IPS-15b (cell line): ENCODE measurements around the gene PAGE4.

ENCODE experiments used
- H3K27me3 ChIP-seq: one replicate; pipeline ENCODE4 v1.6.1; 2013; ENCODE audit warnings: low read length; ENCODE audit not compliant: control insufficient read depth, insufficient read depth
- H3K36me3 ChIP-seq: one replicate; pipeline ENCODE4 v1.6.1; 2013; ENCODE audit warnings: low read length; ENCODE audit not compliant: control insufficient read depth, insufficient read depth
- H3K4me1 ChIP-seq: one replicate; pipeline ENCODE4 v1.6.1; 2013; ENCODE audit warnings: mild to moderate bottlenecking, low read length; ENCODE audit not compliant: control insufficient read depth, insufficient read depth
- H3K4me3 ChIP-seq: one replicate; pipeline ENCODE4 v1.5.1; 2013; ENCODE audit warnings: low read depth, low read length
- H3K9ac ChIP-seq: one replicate; pipeline ENCODE4 v1.6.1; 2013; ENCODE audit warnings: low read depth, mild to moderate bottlenecking, low read length
- H3K9me3 ChIP-seq: one replicate; pipeline ENCODE4 v1.6.1; 2013; ENCODE audit warnings: mild to moderate bottlenecking, low read length; ENCODE audit not compliant: control insufficient read depth, insufficient read depth

PAGE4 gene

GRCh38 chrX:49845701-49846403, 16.7 kb downstream of the PAGE4 start:
- no peak overlapping the region for H3K4me3 ChIP-seq
- no peaks in the 10 kb centered on the region for H3K4me1 ChIP-seq
- H3K9ac ChIP-seq = no peak overlapping the region
- no peaks in the 10 kb centered on the region for H3K27me3 ChIP-seq
- no peaks in the 10 kb centered on the region for H3K9me3 ChIP-seq
- H3K36me3 ChIP-seq = no peaks in the 10 kb centered on the region

GRCh38 chrX:49846522-49846921, 17.4 kb downstream of the PAGE4 start:
- Histone ChIP-seq H3K9me3 (no peaks in the 10 kb centered on the region), H3K4me1 (no peaks in the 10 kb centered on the region), H3K36me3 (no peaks in the 10 kb centered on the region), H3K27me3 (no peaks in the 10 kb centered on the region), H3K9ac (no peak overlapping the region), H3K4me3 (no peak overlapping the region)

GRCh38 chrX:49848275-49848674, 19.2 kb downstream of the PAGE4 start:
- H3K27me3 ChIP-seq = no peaks in the 10 kb centered on the region
- H3K4me1 ChIP-seq = no peaks in the 10 kb centered on the region
- H3K4me3 ChIP-seq = no peak overlapping the region
- H3K36me3 ChIP-seq = no peaks in the 10 kb centered on the region
- H3K9ac ChIP-seq = no peak overlapping the region
- H3K9me3 ChIP-seq = no peaks in the 10 kb centered on the region

GRCh38 chrX:49850028-49850427, 20.9 kb downstream of the PAGE4 start:
- no peaks in the 10 kb centered on the region for H3K4me1 ChIP-seq
- no peaks in the 10 kb centered on the region for H3K27me3 ChIP-seq
- no peaks in the 10 kb centered on the region for H3K9me3 ChIP-seq
- no peak overlapping the region for H3K9ac ChIP-seq
- H3K4me3 ChIP-seq = no peak overlapping the region
- H3K36me3 ChIP-seq = no peaks in the 10 kb centered on the region

- Histone ChIP-seq H3K27me3 (no peaks in the 10 kb centered on the region), H3K36me3 (no peaks in the 10 kb centered on the region), H3K9ac (no peak overlapping the region), H3K4me1 (no peaks in the 10 kb centered on the region), H3K9me3 (no peaks in the 10 kb centered on the region), H3K4me3 (no peak overlapping the region)
Measured at GRCh38 chrX:49853661-49854060, 24.6 kb downstream of the PAGE4 start.

- no peaks in the 10 kb centered on the region for H3K9me3 ChIP-seq
- no peaks in the 10 kb centered on the region for H3K36me3 ChIP-seq
- no peaks in the 10 kb centered on the region for H3K4me1 ChIP-seq
- H3K27me3 ChIP-seq = no peaks in the 10 kb centered on the region
- H3K4me3 ChIP-seq = no peak overlapping the region
- H3K9ac ChIP-seq = no peak overlapping the region
Measured at GRCh38 chrX:49856819-49857218, 27.7 kb downstream of the PAGE4 start.

GRCh38 chrX:49858341-49858740, 29.2 kb downstream of the PAGE4 start:
- Histone ChIP-seq H3K4me1 (no peaks in the 10 kb centered on the region), H3K9me3 (no peaks in the 10 kb centered on the region), H3K36me3 (no peaks in the 10 kb centered on the region), H3K4me3 (no peak overlapping the region), H3K27me3 (no peaks in the 10 kb centered on the region), H3K9ac (no peak overlapping the region)

GRCh38 chrX:49859491-49859890, 30.4 kb downstream of the PAGE4 start:
- Histone ChIP-seq H3K4me3 (no peak overlapping the region), H3K9ac (no peak overlapping the region), H3K36me3 (no peaks in the 10 kb centered on the region), H3K4me1 (no peaks in the 10 kb centered on the region), H3K27me3 (no peaks in the 10 kb centered on the region), H3K9me3 (no peaks in the 10 kb centered on the region)

GRCh38 chrX:49860867-49861535, 31.9 kb downstream of the PAGE4 start:
- Histone ChIP-seq H3K4me3 (no peak overlapping the region), H3K4me1 (no peaks in the 10 kb centered on the region), H3K36me3 (no peaks in the 10 kb centered on the region), H3K9me3 (no peaks in the 10 kb centered on the region), H3K9ac (no peak overlapping the region), H3K27me3 (no peaks in the 10 kb centered on the region)

- no peaks in the 10 kb centered on the region for H3K27me3 ChIP-seq
- H3K9me3 ChIP-seq = no peaks in the 10 kb centered on the region
- H3K4me1 ChIP-seq = no peaks in the 10 kb centered on the region
- no peaks in the 10 kb centered on the region for H3K36me3 ChIP-seq
- no peak overlapping the region for H3K4me3 ChIP-seq
- no peak overlapping the region for H3K9ac ChIP-seq
Measured at GRCh38 chrX:49862093-49862492, 33.0 kb downstream of the PAGE4 start.

- Histone ChIP-seq H3K4me1 (no peaks in the 10 kb centered on the region), H3K36me3 (no peaks in the 10 kb centered on the region), H3K4me3 (no peak overlapping the region), H3K9me3 (peaks cover 3% of the 10 kb centered on the region), H3K9ac (no peak overlapping the region), H3K27me3 (peaks cover under 1% of the 10 kb centered on the region)
Measured at GRCh38 chrX:49868739-49869138, 39.6 kb downstream of the PAGE4 start.

GRCh38 chrX:49876750-49877149, 47.6 kb downstream of the PAGE4 start:
- peaks cover 24% of the 10 kb centered on the region for H3K27me3 ChIP-seq
- no peak overlapping the region for H3K4me3 ChIP-seq
- H3K4me1 ChIP-seq = no peaks in the 10 kb centered on the region
- no peaks in the 10 kb centered on the region for H3K9me3 ChIP-seq
- H3K9ac ChIP-seq = no peak overlapping the region
- no peaks in the 10 kb centered on the region for H3K36me3 ChIP-seq
